HG03045 (cell line): ENCODE data around the gene PREX1.

Experiments used
- ATAC-seq: cut with Tn5 transposase; IDR thresholded peaks from one replicate; pipeline ENCODE4 v1.9.1; 2021; ENCODE audit warnings: mild to moderate bottlenecking, moderate library complexity; ENCODE audit not compliant: unreplicated experiment

The PREX1 gene

GRCh38 chr20:48626226-48626937, 201.4 kb downstream of the PREX1 start:
- ATAC-seq = no peak

DNA sequence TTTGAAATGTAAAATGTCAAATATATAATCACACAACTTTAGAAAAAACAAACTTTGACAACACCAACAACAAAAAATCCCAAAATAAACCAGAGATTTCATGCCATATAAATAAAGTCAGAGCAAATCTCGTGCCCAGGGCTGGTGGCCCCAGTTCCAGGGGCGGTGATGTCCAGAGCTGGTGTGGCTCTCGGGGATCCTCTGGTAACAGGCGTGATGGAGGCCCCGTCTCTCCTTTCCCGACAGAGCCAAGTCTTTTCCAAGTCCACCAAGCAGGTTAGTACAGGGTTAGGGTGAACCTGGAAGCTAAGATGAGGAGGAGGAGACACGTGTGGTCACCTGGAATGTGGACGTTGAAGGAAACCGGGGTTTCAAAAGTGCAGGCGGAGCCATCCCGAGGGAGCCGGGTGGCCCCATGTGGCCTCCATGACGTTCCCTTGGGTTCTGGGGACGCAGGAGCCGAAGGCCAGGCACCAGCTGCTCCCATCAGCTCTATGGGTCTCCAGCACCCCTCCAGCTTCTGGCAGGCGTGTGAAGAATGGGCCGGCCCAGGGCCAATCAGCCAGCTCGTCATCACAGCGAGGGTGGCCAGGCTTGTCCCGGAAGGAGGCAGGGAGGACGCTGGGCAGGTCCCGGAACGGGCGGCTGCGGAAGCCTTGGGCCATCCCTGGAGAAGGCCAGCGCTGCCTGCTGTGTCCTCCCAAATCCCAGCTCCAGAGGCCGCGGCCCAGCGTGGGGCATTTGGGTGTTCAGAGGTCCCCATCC, 202.5 kb downstream of the PREX1 start:
- no peak for ATAC-seq

GRCh38 chr20:48624315-48625020, 203.3 kb downstream of the PREX1 start:
- ATAC-seq = no peak

- no peak for ATAC-seq
Observed at GRCh38 chr20:48623906-48624265, 203.9 kb downstream of the PREX1 start.

GRCh38 chr20:48623176-48623905, 204.5 kb downstream of the PREX1 start:
- no peak for ATAC-seq

DNA sequence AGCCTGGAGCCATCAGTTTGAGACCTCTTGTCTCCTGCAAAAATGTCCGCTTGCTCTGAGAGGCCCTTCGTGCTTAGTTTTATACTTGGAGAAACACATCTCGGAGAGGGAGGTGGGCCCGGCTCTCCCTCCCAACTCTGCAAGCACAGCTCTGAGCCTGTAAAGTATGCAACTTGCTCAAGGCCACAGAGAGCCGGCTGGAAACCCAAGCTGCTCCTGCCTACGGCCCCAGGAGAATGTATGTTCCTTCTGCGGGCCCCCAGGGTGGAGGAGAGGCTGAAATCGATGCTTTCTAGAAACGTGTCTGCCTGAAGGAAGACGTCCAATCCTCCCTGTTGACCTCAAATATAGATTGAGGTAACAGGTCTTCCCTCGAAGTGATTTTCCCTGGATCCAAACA, 205.4 kb downstream of the PREX1 start:
- no peak for ATAC-seq

- no peak for ATAC-seq
Observed at GRCh38 chr20:48621376-48622078, 206.3 kb downstream of the PREX1 start.

GRCh38 chr20:48620507-48621375, 207.1 kb downstream of the PREX1 start:
- no peak for ATAC-seq

DNA sequence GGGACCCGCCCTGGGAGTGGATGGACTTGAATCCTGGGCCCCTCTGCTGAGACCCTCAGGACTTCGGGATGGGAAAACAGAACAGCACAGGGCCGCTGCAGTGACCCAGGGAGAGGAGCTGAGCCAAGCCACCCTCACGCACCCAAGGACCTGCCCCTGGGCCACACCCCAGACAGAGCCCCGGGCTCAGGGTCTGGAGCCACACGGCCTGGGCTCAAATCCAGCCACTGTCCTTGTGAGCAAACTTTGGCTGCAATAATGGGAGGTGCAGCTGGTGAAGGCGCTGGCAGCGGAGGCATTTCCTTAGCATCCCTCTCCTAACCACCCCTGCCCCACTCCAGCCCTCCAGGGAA, 207.7 kb downstream of the PREX1 start:
- ATAC-seq = no peak

- ATAC-seq = no peak
Observed at GRCh38 chr20:48619126-48620101, 208.4 kb downstream of the PREX1 start.

DNA sequence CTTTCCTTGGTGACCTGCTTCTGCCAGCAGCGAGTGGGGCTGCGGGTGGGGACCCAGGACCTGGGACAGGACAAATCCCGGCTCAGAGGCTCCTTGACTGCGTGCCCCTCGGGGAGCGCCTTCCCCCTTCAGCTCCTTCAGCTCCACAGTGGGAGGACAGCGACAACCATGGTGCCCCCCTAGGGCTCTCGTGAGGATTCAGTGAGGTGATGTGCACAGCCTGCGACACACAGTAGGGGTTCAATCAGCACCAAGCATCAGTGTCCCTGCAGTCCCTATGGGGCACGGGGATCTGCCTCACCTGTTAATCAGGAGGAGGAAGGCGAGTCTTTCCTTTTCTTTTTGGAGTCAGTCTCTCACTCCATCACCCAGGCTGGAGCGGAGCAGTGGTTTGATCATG, 209.2 kb downstream of the PREX1 start:
- ATAC-seq = no peak

- no peak for ATAC-seq
Observed at GRCh38 chr20:48618052-48618451, 209.7 kb downstream of the PREX1 start.

DNA sequence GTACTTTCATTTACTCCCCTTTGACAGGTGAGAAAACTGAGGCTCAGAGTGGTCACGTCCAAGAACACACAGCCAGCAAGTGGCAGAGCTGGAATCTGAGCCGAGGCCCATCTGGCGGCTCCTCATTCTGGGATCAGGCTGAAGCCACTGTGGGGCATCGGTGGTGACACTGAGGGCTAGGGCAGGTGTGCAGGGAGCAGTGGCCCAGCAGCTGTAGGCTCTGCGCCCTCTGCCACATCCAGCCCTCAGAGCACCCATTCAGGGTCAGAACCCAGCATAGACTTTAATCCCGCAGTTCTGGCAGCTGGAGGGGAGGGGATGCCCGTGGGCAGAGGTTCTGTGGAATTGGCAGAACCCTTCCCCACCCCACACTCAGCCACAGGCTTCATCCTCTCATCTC, 210.3 kb downstream of the PREX1 start:
- ATAC-seq = no peak

DNA sequence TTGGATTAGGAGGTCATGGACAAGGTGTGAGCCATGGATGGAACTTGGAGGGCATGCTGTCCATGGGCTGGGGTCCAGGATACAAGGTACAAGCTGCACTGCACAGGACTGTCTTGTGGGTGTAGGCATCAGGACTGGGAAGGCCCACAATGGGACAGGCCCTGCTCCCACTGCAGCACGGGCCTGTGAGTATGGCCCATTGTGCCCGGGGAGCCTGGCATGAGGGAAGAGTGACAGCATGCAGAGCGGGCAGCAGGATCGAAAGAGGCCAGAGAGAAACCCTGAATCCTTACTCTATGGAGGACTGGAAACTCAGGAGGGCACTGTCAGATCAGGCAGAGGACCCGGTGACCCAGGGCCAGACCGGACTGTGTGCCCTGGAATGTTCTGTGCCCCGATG, 211.3 kb downstream of the PREX1 start:
- ATAC-seq = no peak

DNA sequence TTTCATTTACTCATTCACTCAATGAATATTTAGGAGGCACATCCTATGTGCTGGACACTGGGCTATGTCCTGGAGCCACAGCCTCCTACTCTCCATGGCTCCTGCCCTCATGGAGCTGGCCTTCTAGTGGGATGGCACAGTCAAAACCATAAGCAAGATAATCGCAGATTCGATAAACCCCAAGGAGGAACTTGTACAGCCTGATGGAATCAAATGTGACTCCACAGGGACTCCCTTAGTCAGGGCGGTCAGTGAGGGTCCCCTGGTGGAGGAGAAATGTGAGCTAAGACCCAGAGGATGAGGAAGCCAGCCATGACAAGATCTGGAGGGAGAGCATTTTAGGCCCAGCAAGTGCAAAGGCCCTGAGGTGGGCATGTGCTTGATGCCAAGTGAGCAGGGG, 211.9 kb downstream of the PREX1 start:
- ATAC-seq = no peak

DNA sequence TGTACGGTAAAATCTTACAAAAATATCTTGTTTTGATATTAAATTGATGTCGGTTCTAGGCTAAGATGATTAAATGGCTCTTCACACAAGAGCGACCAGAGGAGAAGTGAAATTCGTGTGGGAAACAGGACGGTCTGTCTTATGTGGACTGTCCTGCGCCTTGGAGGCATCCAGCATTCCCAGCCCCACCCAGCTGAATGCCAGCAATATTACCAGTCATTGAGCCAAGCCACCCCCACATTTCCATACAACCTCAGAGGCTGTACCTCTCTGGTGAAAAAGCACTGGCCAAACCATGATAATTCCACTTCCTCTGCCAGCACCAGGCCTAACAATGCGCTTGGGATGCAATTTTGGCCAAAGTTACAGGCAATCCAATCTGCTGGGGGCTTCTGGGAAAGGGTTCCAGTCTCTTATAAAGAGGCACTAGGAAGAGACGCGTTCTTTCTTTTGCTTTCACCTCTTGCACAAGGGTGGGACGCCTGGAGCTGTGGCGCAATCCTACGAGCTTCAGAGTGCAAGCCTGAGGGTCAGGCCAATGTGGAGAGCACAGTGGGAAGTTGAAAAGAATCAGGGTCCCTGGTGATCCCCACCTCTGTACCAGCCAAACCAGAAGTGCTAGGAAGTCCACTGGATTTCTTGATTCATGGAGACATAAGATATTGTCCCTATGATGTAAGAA, 213.1 kb downstream of the PREX1 start:
- ATAC-seq = no peak

GRCh38 chr20:48613926-48614325, 213.9 kb downstream of the PREX1 start:
- no peak for ATAC-seq

DNA sequence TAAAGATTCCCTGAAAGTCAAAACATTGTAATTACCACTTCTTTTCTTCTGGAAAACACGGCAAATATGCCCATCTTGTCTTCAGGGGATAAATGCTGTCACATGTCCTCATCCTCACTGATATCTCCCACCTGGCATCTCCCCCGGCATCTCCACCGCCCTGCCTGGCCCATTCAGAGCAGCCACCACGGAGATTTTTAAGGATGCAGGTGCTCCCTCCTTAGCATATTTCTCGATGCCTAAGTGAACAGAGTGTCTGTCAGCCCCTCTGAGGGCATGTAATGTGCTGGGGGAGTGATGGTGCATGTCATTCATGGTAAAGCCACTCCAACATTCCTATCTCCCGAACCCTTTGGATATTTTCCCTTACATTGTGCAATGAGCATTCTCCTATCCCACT, 215.5 kb downstream of the PREX1 start:
- no peak for ATAC-seq
